Ectodermal cell (in vitro differentiated cells): ENCODE data around the gene PRMT7.
"Not testable (repeated sequence)": the region's sequence is repeated elsewhere in the genome, so short reads cannot be mapped to it uniquely, and the experiment has no call there.

Source experiments
- H3K27ac ChIP-seq: 2 replicates; pipeline ENCODE4 v1.7.0; 2013; ENCODE audit warnings: mild to moderate bottlenecking, low read depth, low read length; ENCODE audit not compliant: insufficient read depth, poor library complexity, severe bottlenecking
- H3K27me3 ChIP-seq: 2 replicates; pipeline ENCODE4 v1.7.0; 2013; ENCODE audit warnings: mild to moderate bottlenecking, low read length; ENCODE audit not compliant: insufficient read depth, control insufficient read depth, poor library complexity, severe bottlenecking
- H3K36me3 ChIP-seq: one replicate; pipeline ENCODE4 v1.7.0; 2013; ENCODE audit warnings: low read length; ENCODE audit not compliant: control insufficient read depth, insufficient read depth
- H3K4me1 ChIP-seq: one replicate; pipeline ENCODE4 v1.7.0; 2013; ENCODE audit warnings: low read length; ENCODE audit not compliant: control insufficient read depth, insufficient read depth
- H3K4me3 ChIP-seq: 2 replicates; pipeline ENCODE4 v1.7.0; 2013; ENCODE audit warnings: low read depth, low read length, control low read depth; ENCODE audit not compliant: insufficient read depth
- H3K9me3 ChIP-seq: 2 replicates; pipeline ENCODE4 v1.7.0; 2013; ENCODE audit warnings: mild to moderate bottlenecking, low read length, moderate library complexity; ENCODE audit not compliant: control insufficient read depth
- WGBS, 2 experiments: methylation state at CpG; one replicate each; pipeline ENCODE4 v1.1.7; 2013; ENCODE audit warnings: missing lambda C conversion rate in 2 of 2; 5-methylcytosine and 5-hydroxymethylcytosine counted together

The PRMT7 gene

DNA sequence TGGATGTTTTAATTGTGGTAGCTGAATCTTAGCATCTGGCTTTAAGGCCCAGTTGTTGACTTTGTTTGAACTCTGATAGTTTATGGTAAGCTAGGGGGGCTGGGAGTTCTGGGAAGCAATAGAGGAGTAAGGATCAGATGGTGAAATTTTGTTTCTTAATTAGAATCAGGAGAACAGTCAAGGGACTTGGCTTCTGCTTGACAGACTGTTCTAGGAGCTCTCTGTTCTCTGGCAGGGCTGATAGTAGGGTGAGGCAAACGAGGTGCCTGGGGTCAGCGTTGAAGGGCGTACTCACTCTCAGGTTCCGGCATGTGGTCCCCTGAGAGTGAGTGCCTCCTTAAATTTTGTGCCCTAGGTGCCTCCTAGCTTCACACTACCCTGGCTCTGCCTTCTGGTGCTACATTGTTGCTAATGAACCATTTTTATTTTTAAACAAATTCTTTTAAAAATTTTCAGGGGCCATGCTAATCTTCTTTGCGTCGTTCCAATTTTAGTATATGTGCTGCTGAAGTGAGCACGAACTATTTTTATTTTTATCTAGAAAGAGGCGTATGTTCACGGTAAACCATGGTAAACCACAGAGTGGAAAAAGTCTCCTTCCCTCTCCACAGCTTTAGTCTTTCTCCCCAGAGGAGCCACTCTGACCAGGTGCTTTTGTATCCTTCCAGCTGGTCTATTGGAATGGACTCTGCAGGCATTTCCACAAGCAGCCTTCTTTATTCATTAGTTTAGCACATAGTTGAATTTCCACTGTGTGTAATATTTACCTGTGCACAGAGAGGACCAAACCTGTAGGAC lies 26.8 kb upstream of the PRMT7 start:
- no peaks in the 10 kb centered on the region for H3K27me3 ChIP-seq
- no peak overlapping the region for H3K4me3 ChIP-seq
- no peaks in the 10 kb centered on the region for H3K4me1 ChIP-seq
- H3K36me3 ChIP-seq: no peaks in the 10 kb centered on the region
- no peaks in the 10 kb centered on the region for H3K9me3 ChIP-seq
- no peak overlapping the region for H3K27ac ChIP-seq
- 94 to 96% methylated on average over 9 of the region's 9 CpGs for WGBS, 2 experiments

DNA sequence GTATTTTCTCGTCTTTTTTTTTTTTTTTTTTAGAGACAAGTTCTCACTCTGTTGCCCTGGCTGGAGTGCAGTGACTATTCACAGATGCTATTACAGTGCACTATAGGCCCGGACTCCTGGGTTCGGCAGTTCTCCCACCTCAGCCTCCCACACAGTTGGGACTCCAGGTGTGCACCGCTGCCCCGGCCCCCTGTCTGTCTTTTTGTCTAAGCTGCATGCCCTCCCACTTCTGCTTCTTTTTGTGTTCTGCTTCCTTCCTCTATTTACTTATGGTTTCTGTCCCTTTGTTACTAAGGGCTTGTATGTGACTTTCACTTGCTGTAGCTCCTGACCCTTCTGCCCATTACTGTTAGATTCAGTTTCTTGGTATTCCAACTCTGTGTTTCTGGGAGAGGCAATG lies 26.0 kb upstream of the PRMT7 start:
- 92 to 93% methylated on average over 5 of the region's 5 CpGs for WGBS, 2 experiments
- Histone ChIP-seq H3K4me1 (no peaks in the 10 kb centered on the region), H3K4me3 (no peak overlapping the region), H3K27ac (no peak overlapping the region), H3K27me3 (no peaks in the 10 kb centered on the region), H3K36me3 (no peaks in the 10 kb centered on the region), H3K9me3 (no peaks in the 10 kb centered on the region)

DNA sequence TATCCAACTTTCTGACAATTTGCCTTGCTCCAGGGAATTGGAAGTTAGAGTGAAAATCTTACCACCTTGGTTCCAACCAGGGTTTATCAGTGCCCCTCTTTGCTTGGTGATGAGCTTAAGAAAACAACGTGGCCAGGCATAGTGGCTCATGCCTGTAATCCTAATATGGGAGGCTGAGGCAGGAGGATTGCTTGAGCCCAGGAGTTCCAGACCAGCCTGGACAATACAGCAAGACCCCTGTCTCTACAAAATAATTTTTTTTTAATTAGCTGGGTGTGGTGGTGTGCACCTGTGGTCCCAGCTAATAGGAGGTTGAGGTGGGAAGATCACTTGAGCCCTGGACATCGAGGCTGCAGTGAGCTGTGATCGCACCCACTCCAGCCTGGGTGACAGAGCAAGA lies 25.1 kb upstream of the PRMT7 start:
- 91 to 92% methylated on average over 3 of the region's 3 CpGs for WGBS, 2 experiments
- Histone ChIP-seq H3K27ac (no peak overlapping the region), H3K4me1 (peaks cover 8% of the 10 kb centered on the region), H3K4me3 (no peak overlapping the region), H3K36me3 (no peaks in the 10 kb centered on the region), H3K9me3 (no peaks in the 10 kb centered on the region), H3K27me3 (no peaks in the 10 kb centered on the region)

DNA sequence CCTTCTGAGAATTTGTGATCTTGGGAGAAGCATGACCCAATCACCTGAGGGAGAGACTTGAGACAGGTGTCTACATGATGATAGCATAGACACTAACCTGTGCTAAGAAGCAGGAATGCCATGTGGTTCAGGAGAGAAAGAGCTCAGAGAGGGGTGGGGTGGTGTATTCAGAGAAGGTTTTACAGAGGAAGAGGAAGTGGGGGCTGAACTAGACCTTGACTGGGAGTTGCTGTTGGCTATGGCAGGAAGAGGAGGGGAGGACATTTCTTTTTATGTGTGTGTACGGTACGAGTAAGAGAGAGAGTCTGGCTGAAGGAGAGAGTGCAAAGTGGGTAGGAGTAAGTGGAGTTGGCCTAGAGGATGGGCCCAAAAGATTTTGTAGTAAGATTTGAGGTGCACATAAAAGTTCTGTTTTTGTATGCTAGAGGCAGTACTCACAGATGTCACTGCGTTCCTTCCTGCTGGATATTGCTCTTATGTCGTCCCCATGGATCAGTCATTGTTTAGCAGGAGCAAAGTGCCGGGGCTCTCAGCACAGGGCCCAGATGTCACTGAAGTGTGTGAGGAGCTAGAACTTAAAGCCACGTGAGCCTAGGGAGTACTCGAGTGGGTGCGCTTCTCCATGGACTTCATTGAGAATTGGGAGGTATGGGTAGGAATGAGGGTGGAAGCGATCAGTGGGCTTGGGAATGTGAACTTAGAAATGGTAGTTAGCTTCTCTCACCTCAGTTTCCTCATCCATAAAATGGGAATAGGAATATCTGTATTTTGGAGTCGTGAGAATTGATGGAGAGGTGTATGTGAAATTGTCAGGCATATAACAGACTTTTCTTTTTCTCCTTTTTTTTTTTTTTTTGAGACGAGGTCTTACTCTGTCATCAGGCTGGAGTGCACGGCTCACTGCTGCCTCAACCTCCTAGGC lies 24.4 kb upstream of the PRMT7 start:
- peaks cover 10% of the 10 kb centered on the region for H3K4me1 ChIP-seq
- no peaks in the 10 kb centered on the region for H3K27me3 ChIP-seq
- H3K36me3 ChIP-seq: peaks cover 5% of the 10 kb centered on the region

DNA sequence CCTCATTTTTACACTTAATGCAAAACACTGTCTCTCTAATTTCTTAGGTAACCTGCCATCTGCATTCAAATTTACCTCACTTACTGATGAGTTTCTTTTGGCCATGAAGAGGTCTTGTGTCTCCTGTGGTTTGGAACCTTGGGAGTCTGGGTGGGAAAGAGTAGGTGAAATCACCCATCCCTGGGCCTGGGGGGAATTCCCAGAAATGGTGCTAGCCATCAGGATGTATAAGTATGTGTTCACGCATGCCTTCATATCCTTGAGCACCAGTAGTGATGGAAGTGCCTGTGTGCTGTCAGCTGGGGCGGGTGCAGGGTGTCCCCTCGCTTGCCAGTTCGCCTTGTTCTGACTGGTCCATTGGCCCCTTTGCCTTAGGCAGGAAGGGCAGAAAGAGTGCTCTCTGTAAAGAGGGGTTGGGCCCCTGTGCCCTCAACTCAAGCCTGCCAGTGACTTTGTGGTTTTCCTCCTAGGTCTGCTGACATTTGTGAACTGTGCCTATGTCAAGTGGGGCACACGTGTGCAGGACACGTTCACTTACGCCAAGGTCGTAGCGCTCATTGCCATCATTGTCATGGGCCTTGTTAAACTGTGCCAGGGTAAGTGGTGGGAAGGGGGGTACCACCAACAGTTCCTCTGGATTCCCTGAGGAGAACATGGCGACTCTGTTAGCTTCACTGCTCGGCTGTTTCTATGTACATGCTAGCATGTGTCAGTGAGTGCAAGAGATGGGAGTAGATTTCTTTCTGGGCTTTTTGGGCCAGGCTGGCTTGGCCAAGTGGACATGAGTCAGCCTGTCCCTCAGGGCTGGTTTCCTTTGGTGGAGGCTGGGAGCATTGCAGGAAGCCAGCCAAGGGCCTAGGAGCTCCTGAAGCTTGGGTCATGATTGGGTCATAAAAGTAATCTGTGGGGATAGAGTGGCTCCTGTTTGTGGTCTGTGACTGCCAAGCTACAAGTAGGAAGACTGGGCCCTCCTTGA lies 23.3 kb upstream of the PRMT7 start:
- H3K4me3 ChIP-seq: no peak overlapping the region
- H3K27ac ChIP-seq: no peak overlapping the region
- H3K27me3 ChIP-seq: no peaks in the 10 kb centered on the region
- H3K9me3 ChIP-seq: no peaks in the 10 kb centered on the region
- peaks cover 7% of the 10 kb centered on the region for H3K36me3 ChIP-seq
- 95 to 97% methylated on average over 11 of the region's 11 CpGs for WGBS, 2 experiments
- H3K4me1 ChIP-seq: peaks cover 10% of the 10 kb centered on the region

More for the DNA sequence above, 24.4 kb upstream of the PRMT7 start:
- WGBS, 2 experiments: 92 to 94% methylated on average over 11 to 12 of the region's 12 CpGs
- no peak overlapping the region for H3K27ac ChIP-seq
- no peak overlapping the region for H3K4me3 ChIP-seq
- H3K9me3 ChIP-seq: no peaks in the 10 kb centered on the region

DNA sequence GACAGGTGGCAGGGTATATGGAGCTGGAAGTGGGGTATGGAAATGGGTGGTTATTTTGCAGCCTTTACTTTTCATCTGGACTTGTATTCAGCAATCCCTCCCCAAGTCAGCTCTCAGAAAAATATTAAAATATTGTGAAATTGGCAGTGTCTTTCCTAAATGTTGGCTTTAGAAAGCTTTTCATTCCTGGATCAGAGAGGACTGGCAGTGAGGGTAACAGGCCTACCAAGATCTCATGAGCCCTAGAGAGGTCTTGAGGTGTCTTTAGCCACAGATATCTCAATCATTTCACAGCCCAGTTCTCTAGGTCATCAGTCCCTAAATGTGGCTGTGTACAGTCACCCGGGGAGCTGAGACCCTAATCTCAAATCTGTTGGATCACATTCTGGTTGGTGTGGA lies 22.6 kb upstream of the PRMT7 start:
- peaks cover 7% of the 10 kb centered on the region for H3K36me3 ChIP-seq
- H3K9me3 ChIP-seq: no peaks in the 10 kb centered on the region
- H3K4me3 ChIP-seq: no peak overlapping the region
- H3K4me1 ChIP-seq: peaks cover 10% of the 10 kb centered on the region
- no peaks in the 10 kb centered on the region for H3K27me3 ChIP-seq
- H3K27ac ChIP-seq: no peak overlapping the region
- 92 to 95% methylated on average over 1 of the region's 1 CpG for WGBS, 2 experiments

DNA sequence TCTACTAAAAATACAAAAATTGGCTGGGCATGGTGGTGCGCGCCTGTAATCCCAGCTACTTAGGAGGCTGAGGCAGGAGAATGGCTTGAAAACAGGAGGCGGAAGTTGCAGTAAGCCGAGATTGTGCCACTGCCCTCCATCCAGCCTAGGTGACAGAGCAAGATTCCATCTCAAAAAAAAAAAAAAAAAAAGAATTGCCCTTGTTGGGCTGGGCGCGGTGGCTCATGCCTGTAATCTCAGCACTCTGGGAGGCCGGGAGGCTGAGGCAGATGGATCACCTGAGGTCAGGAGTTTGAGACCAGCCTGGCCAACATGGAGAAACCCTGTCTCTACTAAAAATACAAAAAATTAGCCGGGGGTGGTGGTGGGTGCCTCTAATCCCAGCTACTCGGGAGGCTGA lies 22.0 kb upstream of the PRMT7 start:
- H3K4me3 ChIP-seq, H3K36me3 ChIP-seq, H3K27ac ChIP-seq, H3K27me3 ChIP-seq, H3K9me3 ChIP-seq, H3K4me1 ChIP-seq: not testable (repeated sequence)
- 88 to 89% methylated on average over 9 of the region's 9 CpGs for WGBS, 2 experiments

DNA sequence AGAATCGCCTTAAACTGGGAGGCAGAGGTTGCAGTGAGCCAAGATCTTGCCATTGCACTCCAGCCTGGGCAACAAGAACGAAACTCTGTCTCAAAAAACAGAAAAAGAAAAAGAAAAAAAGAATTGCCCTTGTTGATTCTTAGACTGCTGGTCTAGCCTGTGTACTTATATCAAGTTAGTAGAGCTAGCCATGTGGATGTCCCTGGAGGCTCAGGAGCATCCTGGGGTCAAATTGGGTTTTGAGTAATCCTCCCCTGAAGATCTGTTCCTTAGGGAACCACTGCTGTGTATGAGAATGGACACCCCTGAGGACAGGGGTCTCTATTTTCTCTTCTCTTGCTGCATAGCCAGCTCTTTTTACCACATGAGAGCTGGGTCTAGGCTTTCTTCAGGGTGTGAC lies 21.6 kb upstream of the PRMT7 start:
- H3K36me3 ChIP-seq: peaks cover 7% of the 10 kb centered on the region
- WGBS, 2 experiments: 91 to 93% methylated on average over 2 of the region's 2 CpGs
- H3K4me3 ChIP-seq: no peak overlapping the region

DNA sequence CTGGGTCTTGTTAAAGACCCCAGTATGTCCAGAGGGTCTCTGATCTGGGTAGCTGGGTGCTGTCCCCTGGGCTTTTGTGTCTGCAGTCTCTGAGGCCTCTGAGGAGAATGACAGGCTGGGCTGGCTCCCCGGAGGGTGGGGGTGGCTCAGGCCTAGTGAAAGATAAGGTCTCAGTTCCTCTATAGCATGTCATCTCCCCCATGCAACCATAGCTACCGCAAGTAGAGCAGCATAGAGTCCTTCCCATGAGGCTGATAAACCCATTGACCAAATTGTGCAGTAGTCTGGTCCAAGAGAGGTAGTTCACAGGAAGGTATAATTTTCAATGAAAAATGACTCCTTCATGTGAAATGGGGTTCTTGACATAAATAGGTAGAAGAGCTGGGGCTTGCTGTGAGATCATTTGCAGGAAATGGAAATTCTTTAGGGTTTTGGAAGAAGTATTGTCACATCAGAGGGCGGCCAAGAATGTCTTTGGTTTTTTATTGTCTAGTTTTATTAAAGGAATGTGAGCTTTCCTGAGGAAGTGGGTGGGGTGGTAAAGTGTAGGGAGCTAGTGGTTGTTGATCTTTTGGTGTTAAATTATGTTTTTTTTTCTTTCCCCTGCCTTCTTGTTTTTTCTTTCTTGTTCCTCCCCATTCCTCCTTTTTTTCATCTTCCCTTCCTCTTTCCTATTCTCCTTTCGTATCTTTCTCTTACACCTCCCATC lies 21.0 kb upstream of the PRMT7 start:
- 86 to 90% methylated on average over 4 of the region's 4 CpGs for WGBS, 2 experiments
- Histone ChIP-seq H3K9me3 (no peaks in the 10 kb centered on the region), H3K27me3 (no peaks in the 10 kb centered on the region), H3K4me1 (peaks cover 10% of the 10 kb centered on the region), H3K4me3 (no peak overlapping the region), H3K36me3 (peaks cover 7% of the 10 kb centered on the region), H3K27ac (no peak overlapping the region)

More for the DNA sequence above, 21.6 kb upstream of the PRMT7 start:
- Histone ChIP-seq H3K4me1 (peaks cover 10% of the 10 kb centered on the region), H3K27me3 (no peaks in the 10 kb centered on the region), H3K27ac (no peak overlapping the region), H3K9me3 (no peaks in the 10 kb centered on the region)
